ENCODE results near the gene PDLIM3.
"Not testable (repeated sequence)": the region's sequence is repeated elsewhere in the genome, so short reads cannot be mapped to it uniquely, and the experiment has no call there.

Gene PDLIM3

GRCh38 chr4:185532795-185533324, 2.4 kb downstream of the PDLIM3 start:
- no CpG with 5 or more reads among the region's 6 CpGs for WGBS (ENCODE audit: extremely low coverage, insufficient coverage, low lambda C conversion rate)
- no peak overlapping the region for H3K9ac ChIP-seq (ENCODE audit: low read length)
- no peak overlapping the region for H2BK120ac ChIP-seq (ENCODE audit: low read depth, low read length)
- H3K27me3 ChIP-seq (ENCODE audit: insufficient read depth, low read length, poor library complexity), result peaks cover 4% of the 10 kb centered on the region
- no peaks in the 10 kb centered on the region for H3K79me1 ChIP-seq (ENCODE audit: low read length)
- H3K18ac ChIP-seq (ENCODE audit: low read length), result no peak overlapping the region
- no peak overlapping the region for H4K8ac ChIP-seq (ENCODE audit: low read depth, low read length)
- H3K79me2 ChIP-seq (ENCODE audit: control insufficient read depth, insufficient read depth, low read length), result no peaks in the 10 kb centered on the region
- no peak overlapping the region for H3K27ac ChIP-seq (ENCODE audit: low read depth, low read length)
- H2AK5ac ChIP-seq (ENCODE audit: low read length), result no peak overlapping the region
- H2BK5ac ChIP-seq (ENCODE audit: low read length), result no peak overlapping the region
- no peak for DNase-seq
- H3K4me2 ChIP-seq (ENCODE audit: low read length), result no peak overlapping the region
- H3K4me3 ChIP-seq (ENCODE audit: low read length), result no peak overlapping the region
- H3K56ac ChIP-seq (ENCODE audit: low read length), result no peak overlapping the region
- no peaks in the 10 kb centered on the region for H3K4me1 ChIP-seq (ENCODE audit: control insufficient read depth, low read depth, low read length)
- H2BK15ac ChIP-seq (replicated peaks; ENCODE audit: low read depth), result no peak overlapping the region
- no peaks in the 10 kb centered on the region for H3K36me3 ChIP-seq (ENCODE audit: control insufficient read depth, insufficient read depth, low read length)
- no peak overlapping the region for H3K4ac ChIP-seq (ENCODE audit: low read depth, low read length)
- no peak overlapping the region for H3K23ac ChIP-seq (ENCODE audit: low read length)
- no peak overlapping the region for H4K5ac ChIP-seq (ENCODE audit: low read length)

- H3K56ac ChIP-seq (ENCODE audit: low read length), result no peak overlapping the region
- no peak overlapping the region for H2BK15ac ChIP-seq (replicated peaks; ENCODE audit: low read depth)
- H2AK5ac ChIP-seq (ENCODE audit: low read length), result no peak overlapping the region
- no peak overlapping the region for H2BK120ac ChIP-seq (ENCODE audit: low read depth, low read length)
- H4K5ac ChIP-seq (ENCODE audit: low read length), result no peak overlapping the region
- no peak overlapping the region for H4K8ac ChIP-seq (ENCODE audit: low read depth, low read length)
- H3K4ac ChIP-seq (ENCODE audit: low read depth, low read length), result no peak overlapping the region
- no peaks in the 10 kb centered on the region for H3K4me1 ChIP-seq (ENCODE audit: control insufficient read depth, low read depth, low read length)
- H3K4me2 ChIP-seq (ENCODE audit: low read length), result no peak overlapping the region
- H3K79me2 ChIP-seq (ENCODE audit: control insufficient read depth, insufficient read depth, low read length), result no peaks in the 10 kb centered on the region
- H3K23ac ChIP-seq (ENCODE audit: low read length), result no peak overlapping the region
- DNase-seq, result no peak
- H3K36me3 ChIP-seq (ENCODE audit: control insufficient read depth, insufficient read depth, low read length), result no peaks in the 10 kb centered on the region
- H3K79me1 ChIP-seq (ENCODE audit: low read length), result no peaks in the 10 kb centered on the region
- WGBS (ENCODE audit: extremely low coverage, insufficient coverage, low lambda C conversion rate), result no CpG with 5 or more reads among the region's 7 CpGs
- H3K18ac ChIP-seq (ENCODE audit: low read length), result no peak overlapping the region
- H3K27me3 ChIP-seq (ENCODE audit: insufficient read depth, low read length, poor library complexity), result peaks cover 4% of the 10 kb centered on the region
- no peak overlapping the region for H3K27ac ChIP-seq (ENCODE audit: low read depth, low read length)
- no peak overlapping the region for H3K9ac ChIP-seq (ENCODE audit: low read length)
- H3K4me3 ChIP-seq (ENCODE audit: low read length), result no peak overlapping the region
- no peak overlapping the region for H2BK5ac ChIP-seq (ENCODE audit: low read length)
Observed at GRCh38 chr4:185532293-185532692, 3.0 kb downstream of the PDLIM3 start.

- not testable (repeated sequence) for H3K4me1 ChIP-seq (ENCODE audit: control insufficient read depth, low read depth, low read length); H3K18ac ChIP-seq (ENCODE audit: low read length); H2BK15ac ChIP-seq (replicated peaks; ENCODE audit: low read depth); DNase-seq; H3K4ac ChIP-seq (ENCODE audit: low read depth, low read length); H3K79me1 ChIP-seq (ENCODE audit: low read length); H3K4me2 ChIP-seq (ENCODE audit: low read length); H4K5ac ChIP-seq (ENCODE audit: low read length); H3K4me3 ChIP-seq (ENCODE audit: low read length); H3K79me2 ChIP-seq (ENCODE audit: control insufficient read depth, insufficient read depth, low read length); H3K27me3 ChIP-seq (ENCODE audit: insufficient read depth, low read length, poor library complexity); H2AK5ac ChIP-seq (ENCODE audit: low read length); H2BK5ac ChIP-seq (ENCODE audit: low read length); H3K9ac ChIP-seq (ENCODE audit: low read length); H2BK120ac ChIP-seq (ENCODE audit: low read depth, low read length); H3K36me3 ChIP-seq (ENCODE audit: control insufficient read depth, insufficient read depth, low read length); H3K27ac ChIP-seq (ENCODE audit: low read depth, low read length); H3K23ac ChIP-seq (ENCODE audit: low read length); H3K56ac ChIP-seq (ENCODE audit: low read length); H4K8ac ChIP-seq (ENCODE audit: low read depth, low read length)
- WGBS (ENCODE audit: extremely low coverage, insufficient coverage, low lambda C conversion rate), result no CpG with 5 or more reads among the region's 11 CpGs
Observed at GRCh38 chr4:185531654-185532053, 3.7 kb downstream of the PDLIM3 start.

- Histone ChIP-seq H3K18ac (ENCODE audit: low read length) (no peak overlapping the region), H3K4me1 (ENCODE audit: control insufficient read depth, low read depth, low read length) (no peaks in the 10 kb centered on the region), H3K4me2 (ENCODE audit: low read length) (no peak overlapping the region), H3K79me1 (ENCODE audit: low read length) (no peaks in the 10 kb centered on the region), H2BK5ac (ENCODE audit: low read length) (no peak overlapping the region), H2BK15ac (replicated peaks; ENCODE audit: low read depth) (no peak overlapping the region), H3K36me3 (ENCODE audit: control insufficient read depth, insufficient read depth, low read length) (no peaks in the 10 kb centered on the region), H2AK5ac (ENCODE audit: low read length) (no peak overlapping the region), H3K23ac (ENCODE audit: low read length) (no peak overlapping the region), H3K4me3 (ENCODE audit: low read length) (no peak overlapping the region), H3K4ac (ENCODE audit: low read depth, low read length) (no peak overlapping the region), H4K8ac (ENCODE audit: low read depth, low read length) (no peak overlapping the region), H2BK120ac (ENCODE audit: low read depth, low read length) (no peak overlapping the region), H3K27ac (ENCODE audit: low read depth, low read length) (no peak overlapping the region), H3K79me2 (ENCODE audit: control insufficient read depth, insufficient read depth, low read length) (no peaks in the 10 kb centered on the region), H3K27me3 (ENCODE audit: insufficient read depth, low read length, poor library complexity) (no peaks in the 10 kb centered on the region), H4K5ac (ENCODE audit: low read length) (no peak overlapping the region), H3K56ac (ENCODE audit: low read length) (no peak overlapping the region), H3K9ac (ENCODE audit: low read length) (no peak overlapping the region)
- no peak for DNase-seq
- no CpG with 5 or more reads among the region's 8 CpGs for WGBS (ENCODE audit: extremely low coverage, insufficient coverage, low lambda C conversion rate)
Observed at GRCh38 chr4:185529413-185529812, 5.9 kb downstream of the PDLIM3 start.

GRCh38 chr4:185524888-185525863, 10.1 kb downstream of the PDLIM3 start:
- Histone ChIP-seq H4K8ac (ENCODE audit: low read depth, low read length) (no peak overlapping the region), H3K56ac (ENCODE audit: low read length) (no peak overlapping the region), H3K23ac (ENCODE audit: low read length) (no peak overlapping the region), H3K4me3 (ENCODE audit: low read length) (no peak overlapping the region), H3K27ac (ENCODE audit: low read depth, low read length) (no peak overlapping the region), H2BK120ac (ENCODE audit: low read depth, low read length) (no peak overlapping the region), H3K79me1 (ENCODE audit: low read length) (no peaks in the 10 kb centered on the region), H2BK15ac (replicated peaks; ENCODE audit: low read depth) (no peak overlapping the region), H3K4me1 (ENCODE audit: control insufficient read depth, low read depth, low read length) (no peaks in the 10 kb centered on the region), H3K9ac (ENCODE audit: low read length) (no peak overlapping the region), H3K18ac (ENCODE audit: low read length) (no peak overlapping the region), H3K27me3 (ENCODE audit: insufficient read depth, low read length, poor library complexity) (no peaks in the 10 kb centered on the region), H3K79me2 (ENCODE audit: control insufficient read depth, insufficient read depth, low read length) (no peaks in the 10 kb centered on the region), H3K4ac (ENCODE audit: low read depth, low read length) (no peak overlapping the region), H4K5ac (ENCODE audit: low read length) (no peak overlapping the region), H3K36me3 (ENCODE audit: control insufficient read depth, insufficient read depth, low read length) (no peaks in the 10 kb centered on the region), H3K4me2 (ENCODE audit: low read length) (no peak overlapping the region), H2BK5ac (ENCODE audit: low read length) (no peak overlapping the region), H2AK5ac (ENCODE audit: low read length) (no peak overlapping the region)
- no CpG with 5 or more reads among the region's 5 CpGs for WGBS (ENCODE audit: extremely low coverage, insufficient coverage, low lambda C conversion rate)
- no peak for DNase-seq

All from mesendoderm (in vitro differentiated cells).